HEK293 (cell line): ENCODE measurements around the gene APH1A.
A peak's percentile ranks its signal among the peaks of the same experiment; 100 is the strongest.

Experiments
- GLIS2 ChIP-seq: fragments of 450-650 bp; formaldehyde crosslinking; IDR thresholded peaks from 2 replicates; pipeline ENCODE4 v1.5.1; 2016; ENCODE audit warnings: missing biosample characterization, missing genetic modification characterization
- SP2 ChIP-seq: fragments of 450-650 bp; formaldehyde crosslinking; IDR thresholded peaks from 2 replicates; pipeline ENCODE4 v1.5.1; 2016; ENCODE audit warnings: missing biosample characterization, missing genetic modification characterization
- ZFP69B ChIP-seq: fragments of 450-650 bp; formaldehyde crosslinking; IDR thresholded peaks from 2 replicates; pipeline ENCODE4 v1.5.1; 2016; ENCODE audit warnings: missing biosample characterization, missing genetic modification characterization
- ZNF140 ChIP-seq: fragments of 450-650 bp; formaldehyde crosslinking; IDR thresholded peaks from 2 replicates; pipeline ENCODE4 v1.5.1; 2016; ENCODE audit warnings: missing biosample characterization, missing genetic modification characterization
- ZNF16 ChIP-seq: fragments of 450-650 bp; formaldehyde crosslinking; IDR thresholded peaks from 2 replicates; pipeline ENCODE4 v1.5.1; 2016; ENCODE audit warnings: low read depth, missing biosample characterization, missing genetic modification characterization
- ZNF221 ChIP-seq: fragments of 450-650 bp; formaldehyde crosslinking; IDR thresholded peaks from 2 replicates; pipeline ENCODE4 v1.5.1; 2017; ENCODE audit warnings: missing biosample characterization, missing genetic modification characterization, borderline replicate concordance
- ZNF266 ChIP-seq: fragments of 450-650 bp; formaldehyde crosslinking; IDR thresholded peaks from 2 replicates; pipeline ENCODE4 v1.5.1; 2016; ENCODE audit warnings: missing biosample characterization, missing genetic modification characterization, low read depth
- ZNF350 ChIP-seq: fragments of 450-650 bp; formaldehyde crosslinking; IDR thresholded peaks from 2 replicates; pipeline ENCODE4 v1.5.0; 2017; ENCODE audit warnings: missing biosample characterization, mild to moderate bottlenecking, missing genetic modification characterization
- ZNF404 ChIP-seq: fragments of 450-650 bp; formaldehyde crosslinking; IDR thresholded peaks from 2 replicates; pipeline ENCODE4 v1.5.1; 2017; ENCODE audit warnings: missing biosample characterization, missing genetic modification characterization
- ZNF521 ChIP-seq: fragments of 450-650 bp; formaldehyde crosslinking; IDR thresholded peaks from 2 replicates; pipeline ENCODE4 v1.5.1; 2017; ENCODE audit warnings: missing biosample characterization, mild to moderate bottlenecking, missing genetic modification characterization
- ZNF549 ChIP-seq: fragments of 450-650 bp; IDR thresholded peaks from 2 replicates; pipeline ENCODE4 v1.5.1; 2018; ENCODE audit warnings: missing biosample characterization, missing genetic modification characterization, mild to moderate bottlenecking, inconsistent platforms, moderate library complexity
- ZNF621 ChIP-seq: fragments of 450-650 bp; formaldehyde crosslinking; IDR thresholded peaks from 2 replicates; pipeline ENCODE4 v1.5.1; 2017; ENCODE audit warnings: missing biosample characterization, missing genetic modification characterization
- ZSCAN30 ChIP-seq: fragments of 450-650 bp; IDR thresholded peaks from 2 replicates; pipeline ENCODE4 v1.5.1; 2018; ENCODE audit warnings: missing biosample characterization, mild to moderate bottlenecking, missing genetic modification characterization, moderate library complexity
- TF ChIP-seq, protein P1 (sequence below): IDR thresholded peaks from 2 replicates; pipeline ENCODE4 v1.6.1; 2011; ENCODE audit warnings: mild to moderate bottlenecking, low read depth, low read length, borderline replicate concordance
- TF ChIP-seq, protein P2 (sequence below): fragments of 450-650 bp; formaldehyde crosslinking; IDR thresholded peaks from 2 replicates; pipeline ENCODE4 v1.5.1; 2017; ENCODE audit warnings: missing biosample characterization, missing genetic modification characterization
- TF ChIP-seq, protein P3 (sequence below): fragments of 450-650 bp; formaldehyde crosslinking; IDR thresholded peaks from 2 replicates; pipeline ENCODE4 v1.5.1; 2016; ENCODE audit warnings: missing biosample characterization, missing genetic modification characterization
- TF ChIP-seq, protein P4 (sequence below): fragments of 450-650 bp; formaldehyde crosslinking; IDR thresholded peaks from 2 replicates; pipeline ENCODE4 v1.5.1; 2016; ENCODE audit warnings: missing biosample characterization, missing genetic modification characterization
- TF ChIP-seq, protein P5 (sequence below): fragments of 450-650 bp; formaldehyde crosslinking; optimal IDR thresholded peaks from 2 replicates; pipeline ENCODE3; 2016; ENCODE audit warnings: missing biosample characterization, mild to moderate bottlenecking, missing genetic modification characterization
- TF ChIP-seq, protein P6 (sequence below): fragments of 450-650 bp; formaldehyde crosslinking; IDR thresholded peaks from 2 replicates; pipeline ENCODE4 v1.5.1; 2017; ENCODE audit warnings: missing biosample characterization, missing genetic modification characterization
- TF ChIP-seq, protein P7 (sequence below): fragments of 450-650 bp; formaldehyde crosslinking; IDR thresholded peaks from 2 replicates; pipeline ENCODE4 v1.5.1; 2016; ENCODE audit warnings: missing biosample characterization, missing genetic modification characterization
- TF ChIP-seq, protein P8 (sequence below): fragments of 450-650 bp; formaldehyde crosslinking; IDR thresholded peaks from 2 replicates; pipeline ENCODE4 v1.5.1; 2016; ENCODE audit warnings: missing biosample characterization, missing genetic modification characterization
- TF ChIP-seq, protein P9 (sequence below): fragments of 450-650 bp; formaldehyde crosslinking; IDR thresholded peaks from 2 replicates; pipeline ENCODE4 v1.5.1; 2017; ENCODE audit warnings: missing biosample characterization, missing genetic modification characterization
- TF ChIP-seq, protein P10 (sequence below): fragments of 450-650 bp; formaldehyde crosslinking; IDR thresholded peaks from 2 replicates; pipeline ENCODE4; 2016; ENCODE audit warnings: missing biosample characterization, missing genetic modification characterization

APH1A gene

DNA sequence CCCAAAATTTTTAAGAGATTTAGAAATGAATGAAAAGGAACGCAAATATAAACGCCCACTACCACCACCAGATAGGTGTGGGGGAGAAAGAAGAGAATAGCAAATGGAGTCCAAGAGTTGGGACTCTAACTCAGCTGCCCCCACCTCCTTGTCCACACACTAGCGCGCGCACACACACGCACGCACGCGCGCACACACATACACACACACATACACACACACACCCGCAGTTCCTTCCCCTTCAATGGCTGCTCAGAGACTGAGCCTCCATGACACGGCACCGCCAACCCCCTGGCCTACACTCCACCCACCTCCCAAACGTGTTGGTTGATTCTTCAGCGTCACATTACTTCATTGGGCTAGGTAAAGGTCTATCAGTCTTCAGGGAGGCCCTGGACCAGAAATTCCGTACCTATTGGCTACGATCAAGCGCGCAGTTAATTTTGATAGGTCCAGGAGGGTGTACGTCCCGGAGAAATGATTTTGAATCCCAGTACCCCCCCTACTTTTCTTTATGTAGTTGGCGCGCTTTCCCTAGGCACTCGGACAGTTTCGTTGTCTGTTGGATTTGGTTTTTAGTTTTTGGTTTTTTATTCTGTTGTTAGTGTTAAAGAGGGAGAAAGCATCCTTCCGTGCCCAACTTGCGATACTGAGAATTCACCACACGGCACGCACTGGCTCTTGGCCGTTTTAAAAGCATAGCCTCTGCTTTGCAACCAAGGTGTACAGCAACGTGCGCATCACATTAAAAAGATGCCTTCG, 32.8 kb downstream of the APH1A start, which contains the start of gene ANP32E (continued):
- no peak for TF ChIP-seq ZSCAN30
- TF ChIP-seq ZNF521 (tag by site-specific recombination): no peak
- TF ChIP-seq, protein P1, sequence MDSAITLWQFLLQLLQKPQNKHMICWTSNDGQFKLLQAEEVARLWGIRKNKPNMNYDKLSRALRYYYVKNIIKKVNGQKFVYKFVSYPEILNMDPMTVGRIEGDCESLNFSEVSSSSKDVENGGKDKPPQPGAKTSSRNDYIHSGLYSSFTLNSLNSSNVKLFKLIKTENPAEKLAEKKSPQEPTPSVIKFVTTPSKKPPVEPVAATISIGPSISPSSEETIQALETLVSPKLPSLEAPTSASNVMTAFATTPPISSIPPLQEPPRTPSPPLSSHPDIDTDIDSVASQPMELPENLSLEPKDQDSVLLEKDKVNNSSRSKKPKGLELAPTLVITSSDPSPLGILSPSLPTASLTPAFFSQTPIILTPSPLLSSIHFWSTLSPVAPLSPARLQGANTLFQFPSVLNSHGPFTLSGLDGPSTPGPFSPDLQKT: no peak
- TF ChIP-seq, protein P2, sequence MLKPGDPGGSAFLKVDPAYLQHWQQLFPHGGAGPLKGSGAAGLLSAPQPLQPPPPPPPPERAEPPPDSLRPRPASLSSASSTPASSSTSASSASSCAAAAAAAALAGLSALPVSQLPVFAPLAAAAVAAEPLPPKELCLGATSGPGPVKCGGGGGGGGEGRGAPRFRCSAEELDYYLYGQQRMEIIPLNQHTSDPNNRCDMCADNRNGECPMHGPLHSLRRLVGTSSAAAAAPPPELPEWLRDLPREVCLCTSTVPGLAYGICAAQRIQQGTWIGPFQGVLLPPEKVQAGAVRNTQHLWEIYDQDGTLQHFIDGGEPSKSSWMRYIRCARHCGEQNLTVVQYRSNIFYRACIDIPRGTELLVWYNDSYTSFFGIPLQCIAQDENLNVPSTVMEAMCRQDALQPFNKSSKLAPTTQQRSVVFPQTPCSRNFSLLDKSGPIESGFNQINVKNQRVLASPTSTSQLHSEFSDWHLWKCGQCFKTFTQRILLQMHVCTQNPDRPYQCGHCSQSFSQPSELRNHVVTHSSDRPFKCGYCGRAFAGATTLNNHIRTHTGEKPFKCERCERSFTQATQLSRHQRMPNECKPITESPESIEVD (tag by site-specific recombination): peak; percentile 87
- TF ChIP-seq ZNF221 (tag by site-specific recombination): no peak
- no peak for TF ChIP-seq ZNF621 (tag by site-specific recombination)
- TF ChIP-seq, protein P3, sequence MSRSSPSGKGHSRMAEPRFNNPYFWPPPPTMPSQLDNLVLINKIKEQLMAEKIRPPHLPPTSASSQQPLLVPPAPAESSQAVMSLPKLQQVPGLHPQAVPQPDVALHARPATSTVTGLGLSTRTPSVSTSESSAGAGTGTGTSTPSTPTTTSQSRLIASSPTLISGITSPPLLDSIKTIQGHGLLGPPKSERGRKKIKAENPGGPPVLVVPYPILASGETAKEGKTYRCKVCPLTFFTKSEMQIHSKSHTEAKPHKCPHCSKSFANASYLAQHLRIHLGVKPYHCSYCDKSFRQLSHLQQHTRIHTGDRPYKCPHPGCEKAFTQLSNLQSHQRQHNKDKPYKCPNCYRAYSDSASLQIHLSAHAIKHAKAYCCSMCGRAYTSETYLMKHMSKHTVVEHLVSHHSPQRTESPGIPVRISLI (tag by site-specific recombination): peak; percentile 98
- TF ChIP-seq ZNF350 (tag by site-specific recombination): no peak
- TF ChIP-seq, protein P4, sequence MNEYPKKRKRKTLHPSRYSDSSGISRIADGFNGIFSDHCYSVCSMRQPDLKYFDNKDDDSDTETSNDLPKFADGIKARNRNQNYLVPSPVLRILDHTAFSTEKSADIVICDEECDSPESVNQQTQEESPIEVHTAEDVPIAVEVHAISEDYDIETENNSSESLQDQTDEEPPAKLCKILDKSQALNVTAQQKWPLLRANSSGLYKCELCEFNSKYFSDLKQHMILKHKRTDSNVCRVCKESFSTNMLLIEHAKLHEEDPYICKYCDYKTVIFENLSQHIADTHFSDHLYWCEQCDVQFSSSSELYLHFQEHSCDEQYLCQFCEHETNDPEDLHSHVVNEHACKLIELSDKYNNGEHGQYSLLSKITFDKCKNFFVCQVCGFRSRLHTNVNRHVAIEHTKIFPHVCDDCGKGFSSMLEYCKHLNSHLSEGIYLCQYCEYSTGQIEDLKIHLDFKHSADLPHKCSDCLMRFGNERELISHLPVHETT: peak; percentile 95
- peak; percentile 91 for TF ChIP-seq GLIS2 (tag by site-specific recombination)
- TF ChIP-seq ZNF404 (tag by site-specific recombination): no peak
- TF ChIP-seq, protein P5, sequence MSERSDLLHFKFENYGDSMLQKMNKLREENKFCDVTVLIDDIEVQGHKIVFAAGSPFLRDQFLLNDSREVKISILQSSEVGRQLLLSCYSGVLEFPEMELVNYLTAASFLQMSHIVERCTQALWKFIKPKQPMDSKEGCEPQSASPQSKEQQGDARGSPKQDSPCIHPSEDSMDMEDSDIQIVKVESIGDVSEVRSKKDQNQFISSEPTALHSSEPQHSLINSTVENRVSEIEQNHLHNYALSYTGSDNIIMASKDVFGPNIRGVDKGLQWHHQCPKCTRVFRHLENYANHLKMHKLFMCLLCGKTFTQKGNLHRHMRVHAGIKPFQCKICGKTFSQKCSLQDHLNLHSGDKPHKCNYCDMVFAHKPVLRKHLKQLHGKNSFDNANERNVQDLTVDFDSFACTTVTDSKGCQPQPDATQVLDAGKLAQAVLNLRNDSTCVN: peak; percentile 100
- TF ChIP-seq ZNF140: no peak
- TF ChIP-seq, protein P6, sequence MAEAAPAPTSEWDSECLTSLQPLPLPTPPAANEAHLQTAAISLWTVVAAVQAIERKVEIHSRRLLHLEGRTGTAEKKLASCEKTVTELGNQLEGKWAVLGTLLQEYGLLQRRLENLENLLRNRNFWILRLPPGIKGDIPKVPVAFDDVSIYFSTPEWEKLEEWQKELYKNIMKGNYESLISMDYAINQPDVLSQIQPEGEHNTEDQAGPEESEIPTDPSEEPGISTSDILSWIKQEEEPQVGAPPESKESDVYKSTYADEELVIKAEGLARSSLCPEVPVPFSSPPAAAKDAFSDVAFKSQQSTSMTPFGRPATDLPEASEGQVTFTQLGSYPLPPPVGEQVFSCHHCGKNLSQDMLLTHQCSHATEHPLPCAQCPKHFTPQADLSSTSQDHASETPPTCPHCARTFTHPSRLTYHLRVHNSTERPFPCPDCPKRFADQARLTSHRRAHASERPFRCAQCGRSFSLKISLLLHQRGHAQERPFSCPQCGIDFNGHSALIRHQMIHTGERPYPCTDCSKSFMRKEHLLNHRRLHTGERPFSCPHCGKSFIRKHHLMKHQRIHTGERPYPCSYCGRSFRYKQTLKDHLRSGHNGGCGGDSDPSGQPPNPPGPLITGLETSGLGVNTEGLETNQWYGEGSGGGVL: peak; percentile 95
- TF ChIP-seq, protein P7, sequence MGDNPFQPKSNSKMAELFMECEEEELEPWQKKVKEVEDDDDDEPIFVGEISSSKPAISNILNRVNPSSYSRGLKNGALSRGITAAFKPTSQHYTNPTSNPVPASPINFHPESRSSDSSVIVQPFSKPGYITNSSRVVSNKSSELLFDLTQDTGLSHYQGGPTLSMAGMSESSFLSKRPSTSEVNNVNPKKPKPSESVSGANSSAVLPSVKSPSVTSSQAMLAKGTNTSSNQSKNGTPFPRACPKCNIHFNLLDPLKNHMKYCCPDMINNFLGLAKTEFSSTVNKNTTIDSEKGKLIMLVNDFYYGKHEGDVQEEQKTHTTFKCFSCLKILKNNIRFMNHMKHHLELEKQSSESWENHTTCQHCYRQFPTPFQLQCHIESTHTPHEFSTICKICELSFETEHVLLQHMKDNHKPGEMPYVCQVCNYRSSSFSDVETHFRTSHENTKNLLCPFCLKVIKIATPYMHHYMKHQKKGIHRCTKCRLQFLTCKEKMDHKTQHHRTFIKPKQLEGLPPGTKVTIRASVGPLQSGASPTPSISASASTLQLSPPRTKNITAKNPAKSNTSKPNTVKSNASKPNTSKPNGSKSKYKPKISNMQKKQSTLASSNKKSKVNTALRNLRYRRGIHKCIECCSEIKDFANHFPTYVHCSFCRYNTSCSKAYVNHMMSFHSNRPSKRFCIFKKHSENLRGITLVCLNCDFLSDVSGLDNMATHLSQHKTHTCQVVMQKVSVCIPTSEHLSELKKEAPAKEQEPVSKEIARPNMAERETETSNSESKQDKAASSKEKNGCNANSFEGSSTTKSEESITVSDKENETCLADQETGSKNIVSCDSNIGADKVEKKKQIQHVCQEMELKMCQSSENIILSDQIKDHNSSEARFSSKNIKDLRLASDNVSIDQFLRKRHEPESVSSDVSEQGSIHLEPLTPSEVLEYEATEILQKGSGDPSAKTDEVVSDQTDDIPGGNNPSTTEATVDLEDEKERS: no peak
- TF ChIP-seq, protein P8, sequence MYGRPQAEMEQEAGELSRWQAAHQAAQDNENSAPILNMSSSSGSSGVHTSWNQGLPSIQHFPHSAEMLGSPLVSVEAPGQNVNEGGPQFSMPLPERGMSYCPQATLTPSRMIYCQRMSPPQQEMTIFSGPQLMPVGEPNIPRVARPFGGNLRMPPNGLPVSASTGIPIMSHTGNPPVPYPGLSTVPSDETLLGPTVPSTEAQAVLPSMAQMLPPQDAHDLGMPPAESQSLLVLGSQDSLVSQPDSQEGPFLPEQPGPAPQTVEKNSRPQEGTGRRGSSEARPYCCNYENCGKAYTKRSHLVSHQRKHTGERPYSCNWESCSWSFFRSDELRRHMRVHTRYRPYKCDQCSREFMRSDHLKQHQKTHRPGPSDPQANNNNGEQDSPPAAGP (tag by site-specific recombination): peak; percentile 94
- peak; percentile 85; the same call in 1 of the 2 replicates for TF ChIP-seq ZFP69B (tag by site-specific recombination)
- TF ChIP-seq SP2 (tag by site-specific recombination): peak; percentile 97
- TF ChIP-seq ZNF266 (tag by site-specific recombination): no peak
- no peak for TF ChIP-seq ZNF549 (tag by site-specific recombination)
- TF ChIP-seq, protein P9, sequence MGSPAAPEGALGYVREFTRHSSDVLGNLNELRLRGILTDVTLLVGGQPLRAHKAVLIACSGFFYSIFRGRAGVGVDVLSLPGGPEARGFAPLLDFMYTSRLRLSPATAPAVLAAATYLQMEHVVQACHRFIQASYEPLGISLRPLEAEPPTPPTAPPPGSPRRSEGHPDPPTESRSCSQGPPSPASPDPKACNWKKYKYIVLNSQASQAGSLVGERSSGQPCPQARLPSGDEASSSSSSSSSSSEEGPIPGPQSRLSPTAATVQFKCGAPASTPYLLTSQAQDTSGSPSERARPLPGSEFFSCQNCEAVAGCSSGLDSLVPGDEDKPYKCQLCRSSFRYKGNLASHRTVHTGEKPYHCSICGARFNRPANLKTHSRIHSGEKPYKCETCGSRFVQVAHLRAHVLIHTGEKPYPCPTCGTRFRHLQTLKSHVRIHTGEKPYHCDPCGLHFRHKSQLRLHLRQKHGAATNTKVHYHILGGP (tag by site-specific recombination): no peak
- no peak for TF ChIP-seq ZNF16 (tag by site-specific recombination)
- TF ChIP-seq, protein P10, sequence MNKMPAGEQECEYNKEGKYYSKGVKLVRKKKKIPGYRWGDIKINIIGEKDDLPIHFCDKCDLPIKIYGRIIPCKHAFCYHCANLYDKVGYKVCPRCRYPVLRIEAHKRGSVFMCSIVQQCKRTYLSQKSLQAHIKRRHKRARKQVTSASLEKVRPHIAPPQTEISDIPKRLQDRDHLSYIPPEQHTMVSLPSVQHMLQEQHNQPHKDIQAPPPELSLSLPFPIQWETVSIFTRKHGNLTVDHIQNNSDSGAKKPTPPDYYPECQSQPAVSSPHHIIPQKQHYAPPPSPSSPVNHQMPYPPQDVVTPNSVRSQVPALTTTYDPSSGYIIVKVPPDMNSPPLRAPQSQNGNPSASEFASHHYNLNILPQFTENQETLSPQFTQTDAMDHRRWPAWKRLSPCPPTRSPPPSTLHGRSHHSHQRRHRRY (tag by site-specific recombination): peak; percentile 77
